HCEC 1CT (cell line): ENCODE data around the gene DENND2D.

Experiments
- DNase-seq: peaks from one replicate; pipeline ENCODE4 v3.0.0-alpha.2; 2017

Gene DENND2D

DNA sequence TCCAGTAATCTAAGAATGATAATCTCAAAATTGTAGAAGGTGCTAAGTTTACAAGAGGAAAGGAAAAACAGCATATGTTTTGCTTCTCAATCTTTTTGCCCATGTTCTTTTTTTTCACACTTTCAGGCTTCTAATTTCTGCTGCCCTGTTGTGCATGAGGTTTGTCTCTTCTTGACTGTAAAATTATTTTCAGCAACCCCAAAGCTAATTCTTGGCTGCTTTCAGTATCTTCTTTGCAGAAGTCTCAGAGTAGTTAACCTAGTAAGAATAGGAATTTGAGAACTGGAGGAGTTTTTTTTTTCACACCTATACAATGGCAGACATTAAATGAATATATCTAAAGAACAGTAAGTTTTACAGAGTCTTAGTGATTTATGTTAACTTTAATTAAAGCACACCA is 26.4 kb downstream of the DENND2D start:
- DNase-seq: no peak

DNA sequence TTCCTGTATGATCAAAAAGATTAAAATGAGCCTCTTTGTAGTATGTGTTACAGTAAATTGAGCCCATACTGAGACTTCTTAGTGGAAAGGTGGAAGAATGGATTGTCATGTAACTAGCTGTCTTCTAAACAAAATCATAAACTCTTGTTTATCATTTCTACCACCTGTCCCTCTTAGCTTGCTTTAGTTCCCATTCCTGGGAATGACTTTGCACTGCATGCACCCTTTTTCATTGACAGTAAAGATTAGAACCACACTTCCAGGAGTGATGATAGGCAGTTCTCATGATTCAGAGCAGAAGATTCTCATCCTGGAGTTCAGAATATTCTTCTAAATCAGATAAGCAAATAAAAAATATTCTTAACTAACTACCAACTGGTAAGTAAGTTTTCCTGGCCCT is 28.0 kb downstream of the DENND2D start:
- DNase-seq: no peak

DNA sequence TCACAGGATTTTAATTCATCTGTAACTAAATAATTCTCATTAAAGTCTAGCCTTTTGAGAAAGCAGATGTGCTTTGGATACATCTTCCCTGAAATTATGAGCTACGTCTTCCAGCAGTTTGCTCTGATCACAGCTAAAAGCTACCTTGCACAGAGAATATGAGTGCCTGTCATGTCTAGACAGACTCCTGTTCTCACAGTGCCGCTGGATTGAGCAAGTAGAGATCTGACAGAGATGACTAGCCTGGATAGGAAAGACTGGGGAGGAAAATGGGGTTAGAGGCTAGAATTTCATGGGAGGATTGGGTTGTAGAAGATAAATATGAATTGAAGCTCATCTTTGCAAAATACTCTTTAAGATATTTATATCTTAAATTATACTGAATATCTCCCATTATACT is 36.3 kb downstream of the DENND2D start:
- DNase-seq: no peak

GRCh38 chr1:111163363-111163762 is 37.1 kb downstream of the DENND2D start:
- no peak for DNase-seq

DNA sequence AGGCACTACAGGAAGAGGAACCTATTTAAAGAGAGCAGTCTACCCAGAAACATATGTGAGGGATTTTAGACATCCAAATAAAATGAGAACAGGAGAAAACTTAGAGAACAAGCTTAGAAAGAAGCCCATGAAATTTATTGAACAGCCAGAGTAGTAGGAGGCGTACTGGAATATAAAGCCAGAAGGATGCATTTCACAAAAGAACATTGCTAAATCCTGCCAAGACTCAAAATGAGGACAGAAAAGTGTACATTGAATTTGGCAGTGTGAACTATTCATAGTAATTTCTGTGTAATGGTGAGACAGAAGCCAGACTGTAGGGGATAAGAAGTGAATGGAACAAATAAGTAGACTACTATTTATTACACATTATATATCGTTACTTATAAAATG is 38.0 kb downstream of the DENND2D start:
- DNase-seq: no peak

DNA sequence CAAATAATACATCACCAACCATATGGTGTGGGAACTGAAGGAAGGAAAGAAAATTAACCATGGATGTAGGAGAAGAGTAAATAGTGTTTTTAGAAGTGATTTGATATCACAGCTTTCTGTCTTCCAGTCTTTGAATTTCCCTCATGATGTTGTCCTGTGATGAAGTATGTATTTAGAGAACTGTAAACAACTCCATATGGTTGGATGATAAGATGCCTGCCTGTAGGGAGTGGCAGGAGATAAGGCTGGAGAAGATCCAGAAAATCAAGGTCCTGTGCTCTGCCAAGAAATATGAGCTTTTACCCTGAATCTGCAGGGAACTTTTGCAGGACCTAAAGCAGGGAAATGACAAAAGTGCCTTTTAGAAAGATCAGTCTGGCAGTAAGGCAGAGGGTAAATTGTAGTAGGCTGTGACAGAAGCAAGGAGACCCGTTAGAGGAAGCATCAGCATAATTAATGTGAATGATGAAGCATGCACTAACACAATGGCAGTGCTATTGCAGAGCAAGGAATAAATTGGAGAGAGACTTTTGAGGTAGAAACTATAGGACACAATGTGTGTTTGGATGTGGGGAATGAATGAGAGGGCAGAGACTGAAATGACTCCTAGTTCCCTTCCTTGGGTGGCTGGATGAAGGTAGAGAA is 38.5 kb downstream of the DENND2D start:
- DNase-seq: no peak

DNA sequence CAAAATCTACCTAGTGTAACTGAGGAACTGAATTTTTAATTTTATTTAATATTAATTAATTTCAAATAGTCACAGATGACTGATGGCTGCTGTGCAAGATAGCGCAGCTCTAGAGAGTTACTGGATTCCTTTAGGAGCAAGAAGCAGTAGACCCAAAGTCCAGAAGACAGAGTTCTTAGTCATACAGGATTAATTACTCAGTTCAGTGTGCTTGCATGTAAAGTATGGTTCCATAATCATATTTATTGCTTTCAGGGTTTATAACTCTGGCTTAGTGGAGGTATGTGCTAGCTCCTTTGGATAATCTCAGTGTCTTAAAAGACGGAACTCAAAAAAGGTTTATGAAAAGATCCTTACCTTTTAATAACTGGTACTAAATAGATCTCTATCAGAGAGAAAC is 43.0 kb downstream of the DENND2D start:
- DNase-seq: no peak

- no peak for DNase-seq
Measured at GRCh38 chr1:111154021-111154999, 46.1 kb downstream of the DENND2D start.

- no peak for DNase-seq
Measured at GRCh38 chr1:111151838-111152237, 48.6 kb downstream of the DENND2D start.

DNA sequence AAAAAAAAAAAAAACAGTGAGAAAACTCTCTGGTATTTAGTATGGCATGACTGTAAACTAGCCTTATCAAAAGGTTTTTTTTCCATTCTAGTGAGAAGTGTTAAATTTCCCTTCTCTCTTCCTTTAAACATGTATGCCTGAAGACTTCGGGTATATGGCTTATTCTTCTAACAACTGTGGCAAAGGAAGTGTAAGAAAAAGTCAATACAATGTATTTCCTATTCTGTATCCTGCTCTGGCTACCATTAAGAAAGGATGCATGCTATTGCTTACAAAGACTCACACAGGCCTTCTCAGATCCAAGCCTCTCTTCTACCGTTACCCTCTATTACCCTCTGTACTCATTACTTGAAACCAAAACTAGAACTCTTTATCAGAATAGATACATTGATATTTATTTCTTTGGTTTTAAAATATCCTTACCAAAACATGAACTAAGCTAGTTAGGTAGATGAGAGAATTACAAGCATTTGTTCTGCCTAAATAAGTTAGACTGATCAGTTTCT is 52.0 kb downstream of the DENND2D start:
- no peak for DNase-seq

GRCh38 chr1:111147948-111148347 is 52.5 kb downstream of the DENND2D start:
- no peak for DNase-seq

GRCh38 chr1:111145963-111146768 is 54.3 kb downstream of the DENND2D start:
- no peak for DNase-seq

DNA sequence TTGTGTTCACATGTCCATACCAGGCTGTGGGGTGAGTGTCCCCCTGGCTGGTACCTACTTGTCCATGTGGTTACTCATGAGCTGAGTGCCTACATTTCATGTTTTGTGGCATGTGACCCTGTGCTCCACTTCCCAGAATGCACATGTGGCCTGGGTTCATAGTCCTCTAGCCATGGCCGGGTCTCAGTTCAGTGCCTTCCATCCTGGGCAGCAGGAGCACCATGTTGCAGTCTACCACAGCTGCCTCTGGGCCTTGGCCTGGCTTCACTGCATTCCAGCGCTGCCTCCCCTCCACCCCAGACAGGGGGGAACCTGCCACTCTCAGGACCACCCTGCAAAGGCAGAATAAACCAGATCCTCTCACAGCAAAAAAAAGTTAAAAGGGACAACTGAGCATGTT is 54.9 kb downstream of the DENND2D start:
- no peak for DNase-seq

GRCh38 chr1:111142356-111142975 is 58.0 kb downstream of the DENND2D start:
- no peak for DNase-seq

- no peak for DNase-seq
Measured at GRCh38 chr1:111141245-111142220, 58.9 kb downstream of the DENND2D start.

DNA sequence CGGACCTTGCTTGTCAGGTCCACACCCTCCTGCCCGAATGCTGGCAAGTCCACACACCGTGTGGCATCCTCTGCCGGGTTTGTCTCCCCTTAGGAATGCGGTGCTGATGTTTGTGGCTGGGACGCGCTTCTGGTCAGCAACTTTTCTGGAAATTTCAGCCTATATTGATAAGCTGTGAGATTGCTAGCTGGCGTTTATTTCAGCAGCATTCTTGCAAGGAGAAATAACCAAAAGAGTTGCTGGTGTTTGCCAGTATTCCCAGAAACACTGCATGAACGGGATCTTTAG is 59.8 kb downstream of the DENND2D start:
- DNase-seq: peak; percentile 49

- DNase-seq: peak; percentile 90
Measured at GRCh38 chr1:111139956-111140679, 60.3 kb downstream of the DENND2D start, which contains the start of the genes CEPT1 and DRAM2. Gene CEPT1, plus strand, starts transcription at chr1:111140223. Its CDS starts 7,492 bp downstream, at chr1:111147715. Gene DRAM2, minus strand, starts transcription at chr1:111140093. Its CDS starts 8,539 bp downstream, at chr1:111131554.

DNA sequence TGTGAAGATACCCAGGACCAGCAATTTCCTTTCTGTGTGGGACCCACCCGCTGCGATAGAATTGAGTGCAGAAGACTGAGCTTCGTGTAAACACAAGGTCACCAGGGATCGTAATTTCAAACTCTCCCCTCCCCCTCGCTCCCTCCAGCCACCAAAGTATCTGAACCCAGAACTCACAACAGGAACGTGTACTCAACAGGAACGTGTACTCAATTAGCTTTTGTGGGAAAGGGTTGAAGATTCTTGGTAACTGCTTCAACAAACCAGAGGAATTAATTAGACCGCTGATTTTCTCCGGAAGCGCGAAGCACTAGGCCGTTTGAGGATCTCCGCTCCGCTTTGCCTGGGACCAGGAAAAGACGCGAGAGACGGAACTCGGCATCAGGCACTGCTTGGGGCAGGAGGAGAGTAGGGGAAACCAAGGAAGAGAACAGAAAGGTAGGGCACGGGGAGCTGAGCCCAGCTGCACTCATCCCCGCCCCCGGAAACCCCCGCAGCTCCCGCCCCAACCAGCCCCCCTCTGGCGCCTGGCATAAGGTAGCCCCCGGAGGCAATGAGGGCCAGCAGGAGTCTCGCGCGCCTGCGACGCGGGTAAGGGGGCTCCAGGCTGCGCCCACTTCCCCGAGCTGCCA is 61.0 kb downstream of the DENND2D start:
- peak; percentile 64 for DNase-seq
